Occipital lobe (tissue), 2 donors: ENCODE results near the gene FCHSD2. TPM values are rescaled to one million over a fixed set of nuclear protein-coding genes. Genes with fewer than 3 reads are reported as not detected.
"Not testable (repeated sequence)": the region's sequence is repeated elsewhere in the genome, so short reads cannot be mapped to it uniquely, and the experiment has no call there.

ENCODE experiments used
- DNase-seq: peaks from one replicate; lab custom pipeline; 2025; lab: John Stamatoyannopoulos, UW
- total RNA-seq: library from RNA; depleted of rRNA; stranded (reverse); fragments of >200 nt; gene quantifications from one replicate; pipeline ENCODE4 v1.2.3, GENCODE V29; 2014

Gene FCHSD2
- total RNA-seq, 1 donor from 2014 or later = 46.6 TPM

DNA sequence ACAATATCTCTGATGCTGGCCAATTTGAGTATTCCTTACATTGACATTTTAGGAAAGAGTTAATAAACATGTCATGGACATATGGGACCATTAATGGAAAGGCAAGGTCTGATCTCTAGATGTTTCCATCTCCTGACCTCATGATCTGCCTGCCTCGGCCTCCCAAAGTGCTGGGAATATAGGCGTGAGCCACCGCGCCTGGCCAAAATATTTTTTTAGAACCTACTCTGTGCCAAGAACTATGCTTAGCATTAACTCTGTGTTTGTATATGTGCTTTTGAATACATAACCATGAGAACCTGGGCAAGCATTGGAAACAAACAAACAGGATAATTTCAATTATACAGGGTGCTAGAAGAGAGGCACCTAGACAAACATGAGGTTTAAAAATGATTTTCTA is 204.7 kb downstream of the FCHSD2 start:
- DNase-seq = no peak

DNA sequence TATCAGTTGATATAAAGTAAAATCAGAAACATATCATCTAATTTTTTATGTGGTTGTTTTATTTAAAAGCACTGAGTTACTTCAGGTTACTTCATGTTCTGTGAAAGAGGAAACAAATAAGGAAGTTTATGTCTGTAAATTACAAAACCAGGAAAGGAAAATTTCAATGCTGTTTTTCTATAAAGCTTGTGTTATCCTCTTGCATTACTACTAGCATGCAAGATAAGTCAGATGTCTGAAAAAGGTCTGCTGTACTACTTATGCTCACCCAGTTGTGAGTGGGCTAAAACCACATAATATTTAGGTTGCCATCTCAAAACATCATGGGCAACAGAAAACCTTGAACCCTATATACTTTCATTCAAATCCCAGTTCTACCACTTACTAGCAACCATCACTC is 206.4 kb downstream of the FCHSD2 start:
- DNase-seq = no peak

DNA sequence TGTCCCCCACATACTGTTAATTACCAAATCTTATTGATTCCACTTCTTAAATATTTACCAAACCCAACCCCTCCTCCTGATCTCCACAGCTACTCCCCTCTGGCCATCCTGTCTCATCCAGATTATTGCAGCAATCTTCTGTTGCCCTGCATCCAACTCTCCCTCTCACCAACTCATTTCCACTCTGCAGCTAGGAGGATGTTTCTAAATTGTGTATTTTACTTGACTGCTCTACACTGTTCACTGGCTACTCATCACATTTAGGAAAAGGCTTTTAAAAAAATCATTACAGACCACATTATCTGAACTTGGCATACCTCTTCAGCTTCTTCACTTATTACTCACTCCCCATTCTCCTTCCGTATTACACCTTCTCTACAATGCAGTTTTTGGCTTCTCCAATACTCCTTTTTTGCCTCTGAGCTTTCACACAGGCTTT is 210.0 kb downstream of the FCHSD2 start:
- no peak for DNase-seq

DNA sequence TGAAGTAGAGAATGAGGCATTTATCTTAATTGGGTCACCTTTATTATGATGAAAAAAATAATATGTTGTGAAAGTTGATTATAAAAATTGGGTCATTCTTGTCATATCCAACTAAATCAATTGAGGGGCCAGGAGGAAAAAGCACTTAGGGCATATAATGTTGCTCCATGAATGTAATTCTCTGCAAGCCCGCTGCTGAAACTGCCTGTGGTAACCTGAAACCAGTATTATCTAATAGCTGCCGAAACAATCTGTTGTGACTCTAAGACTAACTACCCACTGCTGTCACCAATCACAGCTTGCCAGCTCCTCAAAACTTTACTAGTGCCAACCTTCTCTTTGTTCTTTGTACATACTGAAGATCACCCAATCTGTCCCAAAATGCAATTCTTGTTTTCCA is 212.1 kb downstream of the FCHSD2 start:
- no peak for DNase-seq

DNA sequence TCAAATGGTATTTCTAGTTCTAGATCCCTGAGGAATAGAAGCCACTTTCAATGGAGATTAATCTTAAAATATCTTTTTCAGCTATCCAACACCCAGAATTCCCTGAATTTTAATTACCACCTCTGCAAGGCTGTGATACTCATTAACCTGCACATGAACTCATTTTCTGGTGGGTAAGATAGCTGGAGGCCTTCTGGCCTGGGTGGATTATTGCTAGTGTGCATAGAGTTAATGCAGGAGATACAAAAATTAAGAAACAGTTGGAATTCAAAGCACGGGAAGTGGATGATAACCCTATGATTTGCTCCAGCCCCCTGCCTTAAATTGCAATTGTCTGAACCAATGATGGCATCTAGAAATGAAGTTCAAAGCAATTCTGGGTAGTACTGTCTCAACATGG is 212.9 kb downstream of the FCHSD2 start:
- DNase-seq = no peak

DNA sequence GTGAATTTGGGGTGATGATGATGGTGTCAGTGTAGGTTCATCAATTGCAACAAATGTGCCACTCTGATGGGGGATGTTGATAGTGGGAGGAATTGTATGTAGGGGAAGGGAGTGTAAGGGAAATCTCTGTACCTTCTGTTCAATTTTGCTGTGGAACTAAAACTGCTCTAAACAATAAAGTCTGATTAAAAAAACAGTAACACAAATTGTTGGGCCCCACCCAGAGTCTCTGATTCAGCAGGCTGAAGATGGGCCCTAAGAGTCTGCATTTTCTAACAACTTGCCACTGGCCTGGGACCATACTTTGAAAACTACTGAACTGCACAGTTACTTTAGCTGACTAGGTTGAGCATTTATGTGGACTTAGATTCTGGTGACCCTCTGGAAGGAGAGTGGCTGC is 214.7 kb downstream of the FCHSD2 start:
- no peak for DNase-seq

DNA sequence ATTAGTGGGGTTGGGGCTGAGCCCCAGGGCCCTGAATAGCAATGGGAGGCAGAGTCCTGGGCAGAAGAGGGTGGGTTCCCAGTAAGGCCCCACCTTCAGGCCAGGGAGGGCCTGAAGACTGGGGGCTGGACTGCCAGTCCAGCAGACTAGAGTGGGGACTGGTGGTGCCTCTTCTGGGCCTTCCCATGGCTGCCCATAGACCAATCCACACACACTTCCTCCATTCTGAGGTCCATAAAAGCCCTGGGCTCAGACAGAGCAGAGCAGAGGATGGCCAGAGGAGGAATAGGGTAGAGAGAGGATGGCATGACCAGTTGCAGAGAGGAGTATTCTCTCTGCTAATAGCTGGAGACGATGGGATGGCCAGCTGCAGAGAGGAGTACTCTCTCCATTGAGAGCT is 216.0 kb downstream of the FCHSD2 start:
- no peak for DNase-seq

DNA sequence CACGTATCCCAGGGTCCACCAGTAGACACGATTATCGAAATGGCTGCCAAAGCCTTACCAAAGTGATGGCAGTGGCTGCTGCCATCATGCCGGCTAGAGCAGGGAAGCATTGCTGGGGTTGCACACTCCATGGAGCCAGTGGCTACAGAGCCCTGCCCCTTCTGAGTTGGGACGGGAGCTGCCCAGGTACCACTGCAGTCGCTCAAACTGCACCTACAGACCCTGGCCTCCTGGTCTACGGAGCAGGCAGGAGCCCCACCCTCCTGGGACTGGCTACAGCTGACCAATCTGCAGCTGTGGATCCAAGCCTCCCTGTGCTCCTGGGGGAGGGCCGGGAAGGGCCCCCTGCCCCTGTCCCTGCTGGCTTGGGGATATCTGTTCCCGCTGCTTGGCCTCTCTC is 216.5 kb downstream of the FCHSD2 start:
- DNase-seq = no peak

DNA sequence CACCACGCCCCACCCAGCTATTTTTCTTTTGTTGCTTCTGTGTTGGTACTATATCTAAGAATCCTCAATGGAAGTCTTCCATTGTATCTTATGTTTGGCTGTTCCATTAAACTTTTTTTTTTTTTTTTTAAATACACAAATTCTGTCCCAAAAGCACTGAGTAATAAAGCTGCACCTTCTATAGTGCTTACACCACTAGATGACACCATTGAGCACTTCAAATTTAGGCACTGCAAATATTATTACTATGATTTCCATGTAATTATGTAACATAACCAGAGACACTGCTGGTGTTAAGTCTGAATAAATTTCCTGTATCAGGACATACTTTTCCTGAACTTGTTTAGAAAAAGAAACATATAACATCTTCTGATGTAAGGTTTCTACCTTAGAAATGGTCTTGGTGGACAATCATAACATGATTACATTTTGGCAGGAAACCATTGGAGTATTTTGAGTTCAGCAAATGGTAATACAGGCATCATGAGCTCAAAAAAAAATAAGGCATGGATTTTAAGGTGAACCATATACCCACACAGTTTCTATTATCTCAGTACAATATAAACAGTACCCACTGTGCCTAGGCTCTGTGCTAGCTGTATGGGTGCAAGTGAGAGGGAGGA is 217.4 kb downstream of the FCHSD2 start:
- no peak for DNase-seq

DNA sequence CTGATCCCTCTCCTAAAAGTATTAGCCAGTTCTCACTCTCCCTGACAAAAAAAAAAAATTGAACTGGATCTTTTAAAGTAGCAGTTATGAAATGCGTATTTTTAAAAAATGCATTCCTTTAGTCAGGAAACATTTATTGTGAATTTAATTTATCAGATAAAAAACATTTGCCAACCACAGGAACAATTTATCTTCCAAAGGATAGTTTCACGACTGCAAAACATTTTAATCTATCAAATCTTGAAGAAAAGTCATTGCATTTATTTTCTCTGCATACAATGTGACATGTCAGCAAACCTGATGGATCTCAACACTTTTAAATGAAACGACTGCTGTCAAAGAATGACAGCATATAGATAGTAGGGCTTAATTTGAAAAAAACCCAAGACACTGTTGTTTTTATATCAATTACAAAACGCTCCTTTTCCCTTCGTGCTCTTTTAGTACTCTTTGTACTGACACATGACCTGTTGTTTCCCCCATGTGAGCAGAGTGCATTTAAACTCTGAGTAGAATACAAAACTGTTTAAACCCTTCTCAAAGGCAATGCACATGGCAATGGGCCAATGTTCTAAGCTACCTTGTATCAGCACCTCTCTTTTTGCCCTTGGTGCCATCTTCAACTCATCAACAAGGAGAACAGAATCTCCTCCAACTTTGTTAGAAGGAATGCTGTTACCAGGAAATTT is 220.9 kb downstream of the FCHSD2 start:
- no peak for DNase-seq

DNA sequence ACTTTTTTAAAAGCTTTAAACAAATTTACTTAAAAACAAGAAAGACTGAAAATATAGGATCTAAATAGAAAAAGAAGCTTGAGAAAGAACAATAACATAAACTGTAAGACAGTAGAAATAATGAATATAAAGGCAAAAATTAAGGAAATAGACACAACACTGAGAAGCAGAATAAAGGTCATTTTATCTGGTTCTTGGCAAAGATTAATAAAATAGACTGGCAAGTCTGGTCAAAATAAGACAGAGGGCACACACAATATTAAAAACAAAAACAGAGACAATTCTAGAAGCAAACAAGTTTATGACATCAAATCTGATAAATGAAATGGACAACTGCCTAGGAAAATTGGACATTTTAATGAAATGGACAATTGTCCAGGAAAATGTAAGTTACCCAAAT is 222.1 kb downstream of the FCHSD2 start:
- no peak for DNase-seq

DNA sequence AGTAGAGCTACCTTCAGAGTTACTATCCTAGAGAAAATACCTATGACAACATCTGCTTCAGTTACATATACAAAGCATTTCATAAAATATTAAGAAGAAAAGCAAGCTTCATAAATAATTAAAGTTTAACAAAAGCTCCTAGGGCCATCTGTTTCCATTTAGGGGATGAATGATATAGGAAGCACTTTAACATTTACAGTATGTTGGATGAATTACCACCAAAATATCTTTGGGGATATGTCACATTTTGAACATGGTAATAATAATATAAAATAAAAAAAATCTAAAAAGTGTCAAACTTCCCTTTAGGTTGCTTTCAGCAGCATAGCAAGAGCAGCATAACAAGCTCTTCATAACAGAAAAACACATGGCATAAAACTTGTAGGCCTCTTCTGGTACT is 223.3 kb downstream of the FCHSD2 start:
- DNase-seq = no peak

DNA sequence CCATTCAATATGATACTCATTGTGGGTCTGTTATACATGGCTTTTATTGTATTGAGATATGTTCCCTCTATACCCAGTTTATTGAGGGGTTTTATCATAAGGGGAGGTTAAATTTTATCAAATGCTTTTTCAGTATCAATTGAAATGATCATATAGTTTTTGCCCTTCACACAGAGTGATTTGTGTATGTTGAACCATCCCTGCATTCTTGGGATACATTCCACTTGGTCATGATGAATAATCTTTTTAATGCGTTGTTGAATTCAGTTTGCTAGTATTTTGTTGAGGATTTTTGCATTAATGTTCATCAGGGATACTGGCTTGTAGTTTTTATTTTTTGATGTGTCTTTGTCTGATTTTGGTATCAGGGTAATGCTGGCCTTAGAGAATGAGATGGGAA is 229.9 kb downstream of the FCHSD2 start:
- DNase-seq = no peak

DNA sequence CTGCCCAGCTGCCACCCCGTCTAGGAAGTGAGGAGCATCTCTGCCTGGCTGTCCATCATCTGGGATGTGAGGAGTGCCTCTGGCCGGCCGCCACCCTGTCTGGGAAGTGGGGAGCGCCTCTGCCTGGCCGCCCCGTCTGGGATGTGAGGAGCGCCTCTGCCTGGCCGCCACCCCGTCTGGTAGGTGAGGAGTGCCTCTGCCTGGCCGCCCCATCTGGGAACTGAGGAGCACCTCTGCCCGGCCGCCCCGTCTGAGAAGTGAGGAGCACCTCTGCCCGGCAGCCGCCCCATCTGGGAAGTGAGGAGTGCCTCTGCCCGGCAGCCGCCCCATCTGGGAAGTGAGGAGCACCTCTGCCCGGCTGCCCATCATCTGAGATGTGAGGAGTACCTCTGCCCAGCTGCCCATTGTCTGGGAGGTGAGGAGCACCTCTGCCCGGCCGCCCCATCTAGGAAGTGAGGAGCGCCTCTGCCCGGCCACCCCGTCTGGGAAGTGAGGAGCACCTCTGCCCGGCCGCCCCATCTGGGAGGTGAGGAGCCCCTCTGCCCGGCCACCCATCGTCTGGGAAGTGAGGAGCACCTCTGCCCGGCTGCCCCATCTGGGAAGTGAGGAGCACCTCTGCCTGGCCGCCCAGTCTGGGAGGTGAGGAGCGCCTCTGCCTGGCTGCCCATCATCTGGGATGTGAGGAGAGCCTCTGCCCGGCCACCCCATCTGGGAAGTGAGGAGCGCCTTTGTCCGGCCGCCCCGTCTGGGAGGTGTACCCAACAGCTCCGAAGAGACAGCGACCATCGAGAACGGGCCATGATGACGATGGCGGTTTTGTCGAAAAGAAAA is 232.3 kb downstream of the FCHSD2 start:
- not testable (repeated sequence) for DNase-seq

DNA sequence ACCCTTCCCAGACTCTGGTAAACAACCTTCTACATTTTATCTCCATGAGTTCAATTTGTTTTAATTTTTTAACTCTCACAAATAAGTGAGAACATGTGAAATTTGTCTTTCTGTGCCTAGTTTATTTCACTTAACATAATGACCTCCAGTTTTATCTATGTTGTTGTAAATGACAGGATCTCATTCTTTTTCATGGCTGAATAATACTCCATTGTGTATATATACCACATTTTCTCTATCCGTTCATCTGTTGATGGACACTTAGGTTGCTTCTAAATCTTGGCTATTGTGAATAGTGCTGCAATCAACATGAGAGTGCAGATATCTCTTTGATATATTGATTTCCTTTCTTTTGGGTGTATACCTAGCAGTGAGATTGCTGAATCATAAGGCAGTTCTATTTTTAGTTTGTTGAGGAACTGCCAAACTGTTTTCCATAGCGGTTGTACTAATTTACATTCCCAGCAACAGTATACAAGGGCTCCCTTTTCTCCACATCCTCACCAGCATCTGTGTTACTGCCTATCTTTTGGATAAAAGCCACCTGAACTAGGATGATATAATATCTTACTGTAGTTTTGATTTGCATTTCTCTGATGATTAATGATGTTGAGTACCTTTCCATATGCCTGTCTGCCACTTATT is 234.0 kb downstream of the FCHSD2 start:
- no peak for DNase-seq

DNA sequence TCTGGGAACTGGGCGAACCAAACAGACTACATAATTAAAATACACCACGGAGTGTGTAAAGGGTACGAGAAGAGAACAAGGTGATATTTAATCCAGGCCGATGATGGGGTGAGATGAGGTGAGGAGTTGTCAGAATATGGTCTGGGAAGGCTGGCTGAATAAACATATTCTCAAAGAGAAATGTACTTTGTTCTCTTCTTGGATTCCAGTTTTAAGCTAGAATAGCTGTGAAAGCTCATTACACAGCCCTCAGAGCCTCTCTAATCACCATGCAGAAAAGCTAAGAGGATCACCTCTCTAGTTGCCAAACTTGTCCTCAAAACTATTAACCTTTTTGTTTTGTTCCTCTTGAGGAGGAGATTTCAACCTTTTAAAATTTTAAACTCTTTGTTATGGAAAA is 238.1 kb downstream of the FCHSD2 start:
- no peak for DNase-seq

DNA sequence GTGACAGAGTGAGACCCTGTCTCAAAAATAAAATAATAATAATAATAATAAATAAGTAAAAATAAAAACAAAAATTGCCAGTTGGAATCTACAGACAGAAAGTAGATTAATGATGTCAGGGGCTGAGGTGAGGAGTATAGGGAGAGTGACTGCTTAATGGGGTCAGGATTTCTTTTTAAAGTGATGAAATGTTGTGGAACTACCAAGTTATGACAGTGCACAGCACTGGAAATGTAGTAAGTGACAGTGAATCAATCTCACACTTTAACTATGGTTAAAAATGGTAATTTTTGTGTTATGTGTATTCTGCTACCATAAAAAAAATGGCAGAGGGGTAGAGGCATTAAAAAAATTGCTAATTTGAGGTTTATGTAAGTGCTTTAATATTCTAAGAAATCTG is 240.7 kb downstream of the FCHSD2 start:
- no peak for DNase-seq

DNA sequence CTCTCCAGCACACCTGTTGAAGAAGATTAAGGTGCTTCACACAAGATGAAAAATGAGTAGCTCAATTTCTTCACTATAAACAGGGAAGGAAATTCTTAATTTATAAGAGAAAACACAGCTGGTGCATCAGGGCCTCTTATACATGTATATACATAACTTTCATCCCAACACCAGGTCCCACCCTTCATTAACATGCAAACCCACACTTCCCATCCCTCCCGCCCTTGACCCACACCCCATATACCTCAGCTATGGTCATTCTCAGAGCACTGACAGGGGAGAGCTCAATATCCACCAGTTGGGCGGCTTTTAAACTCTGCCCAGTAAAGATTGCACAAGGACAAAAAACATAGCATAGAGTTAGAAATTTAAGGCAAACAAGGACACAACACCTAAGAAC is 242.1 kb downstream of the FCHSD2 start:
- no peak for DNase-seq

DNA sequence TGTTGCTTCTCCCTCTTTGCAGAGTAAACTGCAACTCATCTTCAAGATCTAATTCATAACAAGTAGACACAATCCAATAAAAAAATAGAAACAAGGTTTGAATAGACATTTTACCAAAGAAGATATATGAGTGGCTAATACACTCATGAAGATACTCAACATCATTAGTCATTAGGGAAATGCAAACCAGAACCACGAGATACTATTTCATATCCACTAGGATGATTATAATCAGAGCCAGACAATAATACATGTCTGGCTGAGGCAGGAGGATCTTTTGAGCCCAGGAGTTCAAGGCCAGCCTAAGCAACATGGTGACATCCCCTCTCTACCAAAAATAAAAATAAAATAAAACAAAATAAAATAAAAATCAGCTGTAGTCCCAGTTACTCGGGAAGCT is 242.9 kb downstream of the FCHSD2 start:
- DNase-seq = no peak

DNA sequence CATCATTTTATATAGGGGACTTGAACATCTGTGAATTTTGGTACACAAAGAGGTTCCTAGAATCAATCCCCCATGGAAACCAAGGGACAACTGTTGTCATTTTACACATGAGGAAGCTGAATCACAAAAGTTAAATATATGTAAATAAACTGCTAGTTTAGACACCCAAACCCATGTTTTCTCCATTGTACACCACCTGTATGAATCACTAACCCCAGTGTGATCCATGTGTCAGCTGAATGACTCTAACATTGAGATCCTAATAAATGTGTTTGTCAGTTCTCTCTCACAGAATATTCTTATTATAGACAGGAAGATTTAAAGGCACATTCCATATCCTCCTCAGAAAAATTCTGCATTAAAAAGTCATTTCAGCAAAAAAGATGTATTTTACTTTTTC is 244.6 kb downstream of the FCHSD2 start:
- DNase-seq = no peak

DNA sequence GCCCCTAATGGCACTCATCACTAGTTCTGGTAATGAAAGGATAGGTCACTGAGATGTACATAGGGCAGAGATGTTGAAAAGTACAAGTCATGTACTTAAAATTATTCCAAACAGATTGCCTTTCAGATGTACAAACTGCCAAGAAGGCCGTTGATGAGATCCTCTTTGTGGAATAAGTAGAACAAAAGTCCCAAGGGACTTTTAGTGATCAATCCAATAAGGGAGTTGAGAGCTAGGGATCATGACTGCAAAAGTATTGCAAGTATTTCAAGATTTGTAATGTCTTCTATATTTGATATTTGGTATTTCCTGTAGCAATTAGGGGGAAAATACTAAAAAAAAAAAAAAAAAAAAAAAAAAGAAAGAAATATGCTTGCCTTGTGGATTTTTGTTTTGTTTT is 245.7 kb downstream of the FCHSD2 start:
- DNase-seq = no peak

DNA sequence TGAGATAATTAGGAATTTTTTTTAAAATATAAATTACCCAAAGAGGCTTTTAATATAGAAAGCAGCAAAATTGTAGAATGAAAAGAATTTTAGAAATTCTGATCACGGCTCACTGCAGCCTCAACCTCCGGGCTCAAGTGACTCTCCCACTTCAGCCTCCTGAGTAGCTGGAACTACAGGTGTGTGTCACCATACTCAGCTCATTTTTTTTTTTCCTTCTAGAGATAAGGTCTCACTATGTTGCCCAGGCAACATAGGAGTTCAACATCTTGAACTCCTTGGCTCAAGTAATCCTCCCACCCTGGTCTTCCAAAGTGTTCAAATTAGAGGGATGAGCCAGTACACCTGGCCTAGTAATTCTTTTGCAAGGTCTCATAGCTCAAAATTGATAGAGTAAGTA is 251.2 kb downstream of the FCHSD2 start:
- DNase-seq = no peak
